ENCODE measurements around the gene KLF9.

Gene KLF9

GRCh38 chr9:70367305-70367930, 47.0 kb downstream of the KLF9 start:
- no peak for DNase-seq (ENCODE audit: low read depth, low spot score)

GRCh38 chr9:70363760-70364159, 50.7 kb downstream of the KLF9 start:
- no peak for DNase-seq (ENCODE audit: low read depth, low spot score)

GRCh38 chr9:70362952-70363351, 51.5 kb downstream of the KLF9 start:
- DNase-seq (ENCODE audit: low read depth, low spot score) = no peak

- DNase-seq (ENCODE audit: low read depth, low spot score) = no peak
Observed at GRCh38 chr9:70355801-70356200, 58.7 kb downstream of the KLF9 start.

GRCh38 chr9:70352802-70353201, 61.7 kb downstream of the KLF9 start:
- DNase-seq (ENCODE audit: low read depth, low spot score) = no peak

- no peak for DNase-seq (ENCODE audit: low read depth, low spot score)
Observed at GRCh38 chr9:70352356-70352755, 62.1 kb downstream of the KLF9 start.

GRCh38 chr9:70347046-70347445, 67.4 kb downstream of the KLF9 start:
- DNase-seq (ENCODE audit: low read depth, low spot score) = no peak

- DNase-seq (ENCODE audit: low read depth, low spot score) = no peak
Observed at GRCh38 chr9:70340572-70340971, 73.9 kb downstream of the KLF9 start.

Data from iPS DF 19.7 (cell line).